ENCODE results near the gene ATP6V0A1.
"Not testable (repeated sequence)": the region's sequence is repeated elsewhere in the genome, so short reads cannot be mapped to it uniquely, and the experiment has no call there.

ATP6V0A1 gene

DNA sequence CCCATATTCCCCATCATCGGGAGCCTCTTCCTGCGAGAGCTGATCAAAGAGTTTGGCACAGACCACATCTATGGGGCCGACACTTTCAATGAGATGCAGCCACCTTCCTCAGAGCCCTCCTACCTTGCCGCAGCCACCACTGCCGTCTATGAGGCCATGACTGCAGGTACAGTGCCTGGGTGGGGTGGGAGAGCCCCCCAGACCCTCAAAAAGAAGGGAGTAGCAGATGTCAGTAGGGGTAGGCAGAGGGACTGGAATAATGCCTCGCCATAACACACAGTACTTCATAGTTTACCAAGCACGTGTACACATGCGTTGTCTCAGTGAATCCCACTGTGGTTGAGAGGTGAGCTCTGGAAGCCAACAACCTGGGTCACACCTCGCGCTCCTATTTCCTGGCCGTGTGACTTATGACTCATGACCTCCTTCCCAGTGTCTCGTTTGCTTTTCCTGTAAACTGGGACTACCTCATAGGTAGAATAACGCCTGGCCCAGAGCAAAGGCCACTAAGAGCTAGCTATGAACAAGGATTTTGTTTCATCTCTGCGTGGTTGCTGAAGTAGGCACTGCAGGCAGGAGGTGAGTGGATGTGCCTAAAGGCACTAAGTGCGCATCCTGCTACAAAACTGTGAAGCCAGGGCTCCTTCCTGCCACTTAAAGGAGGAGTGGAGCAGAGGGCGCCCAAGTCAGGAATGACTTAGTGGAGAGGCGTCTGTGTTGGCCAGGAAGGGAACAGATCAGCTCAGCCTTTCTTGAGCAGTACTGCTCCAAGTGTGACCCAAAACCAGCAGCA, 82.6 kb downstream of the ATP6V0A1 start:
- H3K9ac ChIP-seq (ENCODE audit: low read length) = peak overlapping the region; percentile 12
- H3K4me3 ChIP-seq (ENCODE audit: low read depth, low read length) = no peak overlapping the region
- no peaks in the 10 kb centered on the region for H3K27me3 ChIP-seq (ENCODE audit: control insufficient read depth, insufficient read depth, low read length)
- H3K4me1 ChIP-seq (ENCODE audit: control insufficient read depth, insufficient read depth, low read length) = peaks cover 15% of the 10 kb centered on the region
- H3K27ac ChIP-seq (ENCODE audit: low read depth, low read length) = no peak overlapping the region
- H3K36me3 ChIP-seq (ENCODE audit: control insufficient read depth, insufficient read depth, low read length) = peaks cover 50% of the 10 kb centered on the region
- H3K9me3 ChIP-seq (ENCODE audit: control insufficient read depth, insufficient read depth, low read depth, low read length) = no peaks in the 10 kb centered on the region

- H3K4me1 ChIP-seq (ENCODE audit: control insufficient read depth, insufficient read depth, low read length) = peaks cover 6% of the 10 kb centered on the region; the same call in 1 of the 2 replicates
- no peak overlapping the region for H3K9ac ChIP-seq (ENCODE audit: low read length)
- peaks cover 50% of the 10 kb centered on the region for H3K36me3 ChIP-seq (ENCODE audit: control insufficient read depth, insufficient read depth, low read length)
- no peak overlapping the region for H3K4me3 ChIP-seq (ENCODE audit: low read depth, low read length)
- H3K27me3 ChIP-seq (ENCODE audit: control insufficient read depth, insufficient read depth, low read length) = no peaks in the 10 kb centered on the region
- no peak overlapping the region for H3K27ac ChIP-seq (ENCODE audit: low read depth, low read length)
- H3K9me3 ChIP-seq (ENCODE audit: control insufficient read depth, insufficient read depth, low read depth, low read length) = no peaks in the 10 kb centered on the region
These were observed 84.8 kb downstream of the ATP6V0A1 start for GRCh38 chr17:42543190-42544079.

DNA sequence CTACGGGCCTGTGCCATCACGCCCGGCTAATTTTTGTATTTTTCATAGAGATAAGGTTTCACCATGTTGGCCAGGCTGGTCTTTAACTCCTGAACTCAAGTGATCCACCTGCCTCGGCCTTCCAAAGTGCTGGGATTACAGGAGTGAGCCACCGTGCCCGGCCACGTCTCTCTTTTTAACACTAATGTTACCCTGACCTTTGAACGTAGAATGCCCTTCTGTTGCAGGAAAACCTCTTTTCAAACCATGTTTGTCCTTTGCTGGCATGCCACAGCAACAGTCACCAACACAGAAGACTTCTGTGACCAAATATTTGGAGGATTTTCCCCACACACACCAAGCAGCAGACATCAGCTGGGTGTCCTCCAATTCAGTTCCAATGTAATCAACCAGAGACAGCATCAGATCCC, 86.2 kb downstream of the ATP6V0A1 start:
- Histone ChIP-seq H3K27me3 (ENCODE audit: control insufficient read depth, insufficient read depth, low read length) (no peaks in the 10 kb centered on the region), H3K27ac (ENCODE audit: low read depth, low read length) (no peak overlapping the region), H3K4me3 (ENCODE audit: low read depth, low read length) (no peak overlapping the region), H3K9ac (ENCODE audit: low read length) (no peak overlapping the region), H3K36me3 (ENCODE audit: control insufficient read depth, insufficient read depth, low read length) (peaks cover 39% of the 10 kb centered on the region), H3K9me3 (ENCODE audit: control insufficient read depth, insufficient read depth, low read depth, low read length) (no peaks in the 10 kb centered on the region), H3K4me1 (ENCODE audit: control insufficient read depth, insufficient read depth, low read length) (peaks cover 6% of the 10 kb centered on the region; the same call in 1 of the 2 replicates)

DNA sequence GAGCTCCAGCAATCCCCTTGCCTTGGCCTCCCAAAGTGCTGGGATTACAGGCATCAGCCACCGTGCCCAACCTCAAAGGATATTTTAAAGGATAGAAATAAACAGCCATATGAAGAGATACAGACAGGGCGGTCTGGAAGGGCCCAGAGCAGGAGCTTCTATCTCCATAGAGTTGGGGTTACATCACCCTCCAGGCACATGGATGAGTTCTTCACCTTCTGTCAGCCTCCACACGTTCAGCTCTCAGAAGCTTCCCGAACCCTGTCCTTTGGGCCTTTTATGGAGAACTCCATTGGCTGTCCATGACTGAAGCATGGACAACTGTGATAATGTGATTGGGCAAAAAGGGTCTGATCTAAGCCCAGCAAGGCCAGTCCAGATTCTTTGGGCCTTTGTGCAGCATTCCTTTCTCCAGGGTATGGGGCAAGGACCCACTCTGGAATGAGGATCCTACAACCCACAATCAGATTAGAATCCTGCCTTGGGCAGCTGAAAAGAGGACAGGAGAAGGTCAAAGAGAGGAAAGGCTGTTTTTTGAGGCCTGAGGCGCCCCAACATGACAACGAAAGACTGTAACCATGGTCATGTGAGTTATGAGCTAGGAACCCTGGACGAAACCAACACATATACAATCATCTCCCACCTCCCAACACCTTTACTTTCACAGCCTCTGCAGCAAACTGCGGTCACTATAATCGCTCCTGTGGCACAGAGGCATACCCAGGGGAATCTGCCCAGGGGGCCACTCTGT, 87.3 kb downstream of the ATP6V0A1 start:
- H3K27ac ChIP-seq (ENCODE audit: low read depth, low read length); H3K9me3 ChIP-seq (ENCODE audit: control insufficient read depth, insufficient read depth, low read depth, low read length); H3K9ac ChIP-seq (ENCODE audit: low read length); H3K4me3 ChIP-seq (ENCODE audit: low read depth, low read length); H3K4me1 ChIP-seq (ENCODE audit: control insufficient read depth, insufficient read depth, low read length); H3K27me3 ChIP-seq (ENCODE audit: control insufficient read depth, insufficient read depth, low read length): not testable (repeated sequence)
- peaks cover 33% of the 10 kb centered on the region for H3K36me3 ChIP-seq (ENCODE audit: control insufficient read depth, insufficient read depth, low read length)

GRCh38 chr17:42547001-42547461, 88.4 kb downstream of the ATP6V0A1 start:
- H3K9me3 ChIP-seq (ENCODE audit: control insufficient read depth, insufficient read depth, low read depth, low read length) = no peaks in the 10 kb centered on the region
- no peaks in the 10 kb centered on the region for H3K27me3 ChIP-seq (ENCODE audit: control insufficient read depth, insufficient read depth, low read length)
- H3K9ac ChIP-seq (ENCODE audit: low read length) = no peak overlapping the region
- no peak overlapping the region for H3K4me3 ChIP-seq (ENCODE audit: low read depth, low read length)
- H3K36me3 ChIP-seq (ENCODE audit: control insufficient read depth, insufficient read depth, low read length) = peaks cover 24% of the 10 kb centered on the region
- no peaks in the 10 kb centered on the region; the same call in 1 of the 2 replicates for H3K4me1 ChIP-seq (ENCODE audit: control insufficient read depth, insufficient read depth, low read length)
- no peak overlapping the region for H3K27ac ChIP-seq (ENCODE audit: low read depth, low read length)

DNA sequence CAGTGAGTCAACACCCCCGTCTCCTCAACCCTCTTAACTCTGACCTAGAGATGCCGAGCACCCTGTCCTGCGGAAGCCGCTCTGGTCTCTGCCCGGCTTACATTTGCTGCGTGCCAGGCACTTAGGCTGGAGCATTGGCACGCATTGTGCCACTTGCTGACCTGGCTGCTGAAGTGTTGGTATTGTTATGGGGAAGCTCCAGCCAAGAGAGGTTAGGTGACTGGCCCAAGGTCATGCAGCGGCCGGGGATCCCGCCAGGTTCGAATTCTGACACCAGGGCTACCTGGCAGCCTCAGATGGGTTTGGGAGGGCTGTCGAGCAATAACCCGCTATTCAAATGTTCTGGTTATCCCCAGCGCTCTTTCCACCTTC, 89.0 kb downstream of the ATP6V0A1 start:
- Histone ChIP-seq H3K9ac (ENCODE audit: low read length) (no peak overlapping the region), H3K9me3 (ENCODE audit: control insufficient read depth, insufficient read depth, low read depth, low read length) (no peaks in the 10 kb centered on the region), H3K27me3 (ENCODE audit: control insufficient read depth, insufficient read depth, low read length) (no peaks in the 10 kb centered on the region), H3K4me3 (ENCODE audit: low read depth, low read length) (peak overlapping the region; percentile 49), H3K36me3 (ENCODE audit: control insufficient read depth, insufficient read depth, low read length) (peaks cover 18% of the 10 kb centered on the region), H3K4me1 (ENCODE audit: control insufficient read depth, insufficient read depth, low read length) (no peaks in the 10 kb centered on the region; the same call in 1 of the 2 replicates), H3K27ac (ENCODE audit: low read depth, low read length) (no peak overlapping the region)

- Histone ChIP-seq H3K27me3 (ENCODE audit: control insufficient read depth, insufficient read depth, low read length) (no peaks in the 10 kb centered on the region), H3K27ac (ENCODE audit: low read depth, low read length) (no peak overlapping the region), H3K9ac (ENCODE audit: low read length) (peak overlapping the region; percentile 21), H3K9me3 (ENCODE audit: control insufficient read depth, insufficient read depth, low read depth, low read length) (no peaks in the 10 kb centered on the region), H3K36me3 (ENCODE audit: control insufficient read depth, insufficient read depth, low read length) (peaks cover 12% of the 10 kb centered on the region), H3K4me3 (ENCODE audit: low read depth, low read length) (peak overlapping the region; percentile 49), H3K4me1 (ENCODE audit: control insufficient read depth, insufficient read depth, low read length) (peaks cover 3% of the 10 kb centered on the region; the same call in 1 of the 2 replicates)
These were observed 89.6 kb downstream of the ATP6V0A1 start for GRCh38 chr17:42548070-42548837.

DNA sequence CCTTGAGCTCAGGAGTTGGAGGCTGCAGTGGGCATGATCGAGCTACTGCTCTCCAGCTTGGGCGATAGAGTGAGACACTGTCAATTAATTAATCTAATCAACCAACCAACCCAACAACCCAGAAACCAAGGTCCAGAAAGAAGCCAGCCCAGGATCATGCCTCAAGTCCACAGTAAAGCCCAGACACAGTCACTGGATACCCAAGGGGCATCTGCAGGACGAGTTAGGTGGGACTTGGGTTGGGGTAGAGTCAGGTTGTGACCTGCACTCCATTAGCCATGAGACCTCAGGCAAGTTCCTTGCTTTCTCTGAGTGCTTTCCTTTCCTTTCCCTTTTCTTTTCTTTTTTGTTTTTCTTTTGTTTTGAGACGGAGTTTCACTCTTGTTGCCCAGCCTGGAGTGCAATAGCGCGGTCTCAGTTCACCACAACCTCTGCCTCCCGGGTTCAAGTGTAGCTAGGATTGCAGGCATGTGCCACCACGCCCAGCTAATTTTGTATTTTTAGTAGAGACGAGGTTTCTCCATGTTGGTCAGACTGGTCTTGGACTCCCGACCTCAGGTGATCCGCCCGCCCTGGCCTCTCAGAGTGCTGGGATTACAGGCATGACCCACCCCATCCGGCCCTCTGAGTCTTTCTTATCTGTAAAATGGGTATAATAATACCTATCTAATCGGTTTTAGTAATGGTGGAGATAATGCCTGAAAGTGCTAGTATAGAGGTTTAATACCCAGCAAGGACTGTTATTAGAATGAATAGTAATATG, 90.5 kb downstream of the ATP6V0A1 start:
- no peak overlapping the region for H3K27ac ChIP-seq (ENCODE audit: low read depth, low read length)
- no peaks in the 10 kb centered on the region for H3K9me3 ChIP-seq (ENCODE audit: control insufficient read depth, insufficient read depth, low read depth, low read length)
- peaks cover 3% of the 10 kb centered on the region for H3K36me3 ChIP-seq (ENCODE audit: control insufficient read depth, insufficient read depth, low read length)
- H3K4me1 ChIP-seq (ENCODE audit: control insufficient read depth, insufficient read depth, low read length) = peaks cover 6% of the 10 kb centered on the region; the same call in 1 of the 2 replicates
- H3K27me3 ChIP-seq (ENCODE audit: control insufficient read depth, insufficient read depth, low read length) = no peaks in the 10 kb centered on the region
- peak overlapping the region; percentile 49 for H3K4me3 ChIP-seq (ENCODE audit: low read depth, low read length)
- no peak overlapping the region for H3K9ac ChIP-seq (ENCODE audit: low read length)

DNA sequence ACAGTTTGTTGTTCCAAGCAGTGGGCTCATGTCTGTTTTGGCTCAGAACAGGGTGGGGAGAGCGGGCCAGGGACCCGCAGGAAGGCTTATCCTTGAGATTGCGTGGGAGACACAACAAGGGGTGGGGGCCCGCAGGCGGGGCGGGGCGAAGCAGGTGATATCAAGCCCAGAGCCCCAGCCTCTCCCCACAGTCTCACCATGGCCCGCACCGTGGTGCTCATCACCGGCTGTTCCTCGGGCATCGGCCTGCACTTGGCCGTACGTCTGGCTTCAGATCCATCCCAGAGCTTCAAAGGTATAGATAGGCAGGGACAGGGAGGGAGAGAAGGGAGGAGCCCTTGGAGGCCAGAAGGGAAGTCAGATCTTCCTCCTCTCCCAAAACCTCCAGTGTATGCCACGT, 94.1 kb downstream of the ATP6V0A1 start, which contains the start of gene HSD17B1:
Gene HSD17B1, plus strand, starts transcription at position 188 of the 400 bp plus-strand sequence. Its CDS starts 11 bp downstream, at position 199.
- not testable (repeated sequence) for H3K9me3 ChIP-seq (ENCODE audit: control insufficient read depth, insufficient read depth, low read depth, low read length); H3K9ac ChIP-seq (ENCODE audit: low read length); H3K36me3 ChIP-seq (ENCODE audit: control insufficient read depth, insufficient read depth, low read length); H3K27me3 ChIP-seq (ENCODE audit: control insufficient read depth, insufficient read depth, low read length); H3K27ac ChIP-seq (ENCODE audit: low read depth, low read length)
- Histone ChIP-seq H3K4me1 (ENCODE audit: control insufficient read depth, insufficient read depth, low read length) (peaks cover 16% of the 10 kb centered on the region), H3K4me3 (ENCODE audit: low read depth, low read length) (peak within 1 kb of the TSS; percentile 95)
